ENCODE data around the gene BTNL8. TPM values are rescaled to one million over a fixed set of nuclear protein-coding genes. Genes with fewer than 3 reads are reported as not detected.

Gene BTNL8
- total RNA-seq, 2 donors from 2014 or later = not detected

- TF ChIP-seq CTCF (conservative IDR thresholded peaks at IDR 0.05) = peak; percentile 90
- H3K4me1 ChIP-seq (ENCODE audit: control insufficient read depth, insufficient read depth, low read length) = no peaks in the 10 kb centered on the region
- WGBS, 2 experiments (ENCODE audit: insufficient coverage in 1 of 2, insufficient read length in 1 of 2) = 4% methylated on average over 3 of the region's 3 CpGs; no CpG with 5 or more reads in 1 of the 2 experiments
- no peaks in the 10 kb centered on the region for H3K9me3 ChIP-seq (ENCODE audit: control insufficient read depth, low read length)
- H3K36me3 ChIP-seq (ENCODE audit: control insufficient read depth, insufficient read depth, low read length) = no peaks in the 10 kb centered on the region
- H3K9me3 Mint-ChIP-seq = no peaks in the 10 kb centered on the region
- H3K4me3 ChIP-seq (ENCODE audit: low read length) = no peak overlapping the region
- H3K27ac Mint-ChIP-seq = no peak overlapping the region
- peaks cover 15% of the 10 kb centered on the region for H3K27me3 ChIP-seq (ENCODE audit: control insufficient read depth, insufficient read depth, low read length, poor library complexity, severe bottlenecking)
- H3K36me3 Mint-ChIP-seq (ENCODE audit: low read depth) = no peaks in the 10 kb centered on the region
- H3K27ac ChIP-seq (ENCODE audit: low read depth, low read length) = no peak overlapping the region
- H3K27me3 Mint-ChIP-seq (ENCODE audit: insufficient read depth) = peaks cover 24% of the 10 kb centered on the region
- H3K4me3 Mint-ChIP-seq = no peak overlapping the region
- peak; percentile 96 for DNase-seq
- H3K9ac ChIP-seq (ENCODE audit: extremely low read depth, low read length, poor library complexity, severe bottlenecking) = no peak overlapping the region
- no peaks in the 10 kb centered on the region for H3K4me1 Mint-ChIP-seq
These were observed 30.0 kb upstream of the BTNL8 start for GRCh38 chr5:180868960-180869359.

- H3K4me1 ChIP-seq (ENCODE audit: control insufficient read depth, insufficient read depth, low read length) = no peaks in the 10 kb centered on the region
- peaks cover 15% of the 10 kb centered on the region for H3K27me3 ChIP-seq (ENCODE audit: control insufficient read depth, insufficient read depth, low read length, poor library complexity, severe bottlenecking)
- no peak for DNase-seq
- WGBS, 2 experiments (ENCODE audit: insufficient coverage in 1 of 2, insufficient read length in 1 of 2) = 76% methylated on average over 1 of the region's 1 CpG; no CpG with 5 or more reads in 1 of the 2 experiments
- no peaks in the 10 kb centered on the region for H3K36me3 ChIP-seq (ENCODE audit: control insufficient read depth, insufficient read depth, low read length)
- H3K9ac ChIP-seq (ENCODE audit: extremely low read depth, low read length, poor library complexity, severe bottlenecking) = no peak overlapping the region
- H3K27me3 Mint-ChIP-seq (ENCODE audit: insufficient read depth) = peaks cover 24% of the 10 kb centered on the region
- no peak overlapping the region for H3K27ac ChIP-seq (ENCODE audit: low read depth, low read length)
- H3K4me3 ChIP-seq (ENCODE audit: low read length) = no peak overlapping the region
- H3K4me3 Mint-ChIP-seq = no peak overlapping the region
- H3K36me3 Mint-ChIP-seq (ENCODE audit: low read depth) = no peaks in the 10 kb centered on the region
- no peaks in the 10 kb centered on the region for H3K4me1 Mint-ChIP-seq
- no peaks in the 10 kb centered on the region for H3K9me3 Mint-ChIP-seq
- no peak for TF ChIP-seq CTCF (conservative IDR thresholded peaks at IDR 0.05)
- H3K27ac Mint-ChIP-seq = no peak overlapping the region
- no peaks in the 10 kb centered on the region for H3K9me3 ChIP-seq (ENCODE audit: control insufficient read depth, low read length)
These were observed 29.4 kb upstream of the BTNL8 start for GRCh38 chr5:180869587-180869986.

GRCh38 chr5:180870276-180871068 is 28.5 kb upstream of the BTNL8 start:
- Mint-ChIP-seq H3K27me3 (ENCODE audit: insufficient read depth) (peaks cover 24% of the 10 kb centered on the region), H3K27ac (no peak overlapping the region), H3K4me1 (no peaks in the 10 kb centered on the region), H3K36me3 (ENCODE audit: low read depth) (no peaks in the 10 kb centered on the region), H3K4me3 (no peak overlapping the region), H3K9me3 (no peaks in the 10 kb centered on the region)
- no peaks in the 10 kb centered on the region for H3K36me3 ChIP-seq (ENCODE audit: control insufficient read depth, insufficient read depth, low read length)
- no peaks in the 10 kb centered on the region for H3K4me1 ChIP-seq (ENCODE audit: control insufficient read depth, insufficient read depth, low read length)
- H3K4me3 ChIP-seq (ENCODE audit: low read length) = no peak overlapping the region
- WGBS, 2 experiments (ENCODE audit: insufficient coverage in 1 of 2, insufficient read length in 1 of 2) = 68 to 74% methylated on average over 10 to 16 of the region's 16 CpGs
- no peak for DNase-seq
- TF ChIP-seq CTCF (conservative IDR thresholded peaks at IDR 0.05) = no peak
- peaks cover 15% of the 10 kb centered on the region for H3K27me3 ChIP-seq (ENCODE audit: control insufficient read depth, insufficient read depth, low read length, poor library complexity, severe bottlenecking)
- no peak overlapping the region for H3K27ac ChIP-seq (ENCODE audit: low read depth, low read length)
- no peak overlapping the region for H3K9ac ChIP-seq (ENCODE audit: extremely low read depth, low read length, poor library complexity, severe bottlenecking)
- H3K9me3 ChIP-seq (ENCODE audit: control insufficient read depth, low read length) = no peaks in the 10 kb centered on the region
